Endothelial cell of umbilical vein (primary cell): ENCODE data around the gene UBR3. TPM values are rescaled to one million over a fixed set of nuclear protein-coding genes. Genes with fewer than 3 reads are reported as not detected.
A peak's percentile ranks its signal among the peaks of the same experiment; 100 is the strongest.

Experiments
- BruUV-seq: library from RNA; stranded (reverse); fragments of 400-500 nt; replicated peaks from 2 replicates; lab custom pipeline; 2021; lab: Mats Ljungman, UMichigan
- CTCF ChIA-PET: fragments of 300-600, 350-600 bp; sonication (Branson Sonifier 250); formaldehyde crosslinking; loops from one replicate; lab custom pipeline; 2021; ENCODE audit warnings: antibody characterized with exemption, inconsistent platforms; lab: Charles Lee
- POLR2A ChIA-PET: fragments of 300-600, 350-600 bp; sonication (Branson Sonifier 250); formaldehyde crosslinking; loops from one replicate; lab custom pipeline; 2021; ENCODE audit warnings: antibody characterized with exemption, inconsistent platforms; lab: Charles Lee
- DNase-seq: peaks from one replicate; pipeline ENCODE4 v3.0.0-alpha.2; 2011; ENCODE audit warnings: low read depth, low spot score
- FAIRE-seq: peaks from 2 replicates; lab custom pipeline; 2011; peaks lifted over from hg19 to GRCh38; lab: Jason Lieb, UNC
- H2AFZ ChIP-seq: 2 replicates; pipeline ENCODE4 v1.6.0; 2012; ENCODE audit warnings: low read depth, low read length, control low read depth, inconsistent platforms
- H3K27ac ChIP-seq: 2 replicates; pipeline ENCODE4 v1.5.1; 2011; ENCODE audit warnings: low read depth, mild to moderate bottlenecking, control low read depth, low read length, moderate library complexity; ENCODE audit not compliant: insufficient read depth
- H3K27me3 ChIP-seq, 2 experiments: 2 replicates each; pipeline versions ENCODE4 v1.6.0 to v1.6.1; 2011; ENCODE audit warnings: low read length in 2 of 2, mixed read lengths in 1 of 2; ENCODE audit not compliant: control insufficient read depth in 2 of 2, insufficient read depth in 2 of 2
- H3K36me3 ChIP-seq, 2 experiments: 2 replicates in 1 of 2; 3 replicates in 1 of 2; pipeline ENCODE4 v1.5.1; 2011; ENCODE audit warnings: low read length in 2 of 2, mild to moderate bottlenecking in 1 of 2, moderate library complexity in 1 of 2; ENCODE audit not compliant: control insufficient read depth in 2 of 2, insufficient read depth in 2 of 2; ENCODE audit errors: extremely low read depth in 1 of 2
- H3K4me1 ChIP-seq: 3 replicates; pipeline ENCODE4 v1.5.1; 2011; ENCODE audit warnings: mild to moderate bottlenecking, low read length; ENCODE audit not compliant: control insufficient read depth, insufficient read depth; ENCODE audit errors: extremely low read depth
- H3K4me2 ChIP-seq: 2 replicates; pipeline ENCODE4 v1.6.1; 2011; ENCODE audit warnings: low read length, control low read depth, mixed read lengths; ENCODE audit not compliant: insufficient read depth
- H3K4me3 ChIP-seq, 3 experiments: fragments of 200-600 bp in 1 of 3; sonication (generic), shearing (Covaris generic) in 1 of 3; replicated peaks in 1 of 3; 2 replicates each; pipeline ENCODE4 v1.5.1; 2011 to 2016; ENCODE audit warnings: control low read depth in 3 of 3, low read length in 3 of 3, mild to moderate bottlenecking in 2 of 3, inconsistent platforms in 1 of 3, low read depth in 1 of 3, moderate library complexity in 1 of 3; ENCODE audit not compliant: insufficient read depth in 1 of 3
- H3K79me2 ChIP-seq: 2 replicates; pipeline ENCODE4 v1.6.0; 2012; ENCODE audit warnings: low read length, inconsistent platforms; ENCODE audit not compliant: control insufficient read depth, insufficient read depth
- H3K9ac ChIP-seq: replicated peaks from 2 replicates; pipeline ENCODE3; 2011; ENCODE audit warnings: low read length, control low read depth; ENCODE audit not compliant: insufficient read depth; ENCODE audit errors: extremely low read depth
- H3K9me1 ChIP-seq: replicated peaks from 3 replicates; pipeline ENCODE4 v1.6.0; 2011; ENCODE audit warnings: mild to moderate bottlenecking, low read length; ENCODE audit not compliant: control insufficient read depth, insufficient read depth; ENCODE audit errors: extremely low read depth
- H3K9me3 ChIP-seq: replicated peaks from 2 replicates; pipeline ENCODE4 v1.5.1; 2012; ENCODE audit warnings: low read length, inconsistent platforms; ENCODE audit not compliant: control insufficient read depth, insufficient read depth
- H4K20me1 ChIP-seq: replicated peaks from 2 replicates; pipeline ENCODE3; 2011; ENCODE audit warnings: mild to moderate bottlenecking, low read length; ENCODE audit not compliant: control insufficient read depth, insufficient read depth; ENCODE audit errors: extremely low read depth
- EZH2 ChIP-seq: IDR thresholded peaks from 2 replicates; pipeline ENCODE4 v1.6.1; 2012; ENCODE audit warnings: borderline replicate concordance, low read depth, mild to moderate bottlenecking, moderate library complexity, low read length, inconsistent platforms; ENCODE audit not compliant: severe bottlenecking
- FOS ChIP-seq: IDR thresholded peaks from 2 replicates; pipeline ENCODE4 v1.6.1; 2011; ENCODE audit warnings: mild to moderate bottlenecking, low read length, moderate library complexity, borderline replicate concordance; ENCODE audit not compliant: insufficient read depth
- GATA2 ChIP-seq: IDR thresholded peaks from 2 replicates; pipeline ENCODE4 v1.7.0; 2011; ENCODE audit warnings: low read depth, mild to moderate bottlenecking, moderate library complexity, mixed read lengths, low read length; ENCODE audit not compliant: insufficient read length, insufficient read depth
- JUN ChIP-seq: IDR thresholded peaks from 2 replicates; pipeline ENCODE4 v1.6.1; 2011; ENCODE audit warnings: borderline replicate concordance, low read depth; ENCODE audit not compliant: insufficient read length, insufficient read depth
- MYC ChIP-seq: IDR thresholded peaks from one replicate; pipeline ENCODE4 v1.6.1; 2011; ENCODE audit warnings: mild to moderate bottlenecking, low read depth, low read length
- POLR2A ChIP-seq: IDR thresholded peaks from 2 replicates; pipeline ENCODE4 v1.6.1; 2012; ENCODE audit warnings: low read depth, mild to moderate bottlenecking, control low read depth, low read length
- POLR2AphosphoS5 ChIP-seq: IDR thresholded peaks from 2 replicates; pipeline ENCODE4 v1.6.1; 2012; ENCODE audit warnings: low read depth, mild to moderate bottlenecking, control low read depth, low read length, moderate library complexity; ENCODE audit not compliant: insufficient read depth
- dilution Hi-C: fragments of 300-500 bp; cut with MboI; formaldehyde crosslinking; loops from one replicate; pipeline ENCODE4 v1.15.0; 2019; ENCODE audit warnings: low sequenced_read_pairs; ENCODE audit not compliant: extremely low pct_ligation_motif_present
- intact Hi-C: fragments of 100-400 bp; cut with micrococcal nuclease; formaldehyde crosslinking; loops from one replicate; pipeline ENCODE4 v1.10.0; 2022
- polyA plus RNA-seq, 4 experiments: library from polyadenylated mRNA; depleted of rRNA in 3 of 4; stranded (reverse) in 3 of 4; unstranded in 1 of 4; fragments of >200 nt; gene quantifications; 2 replicates each; pipeline versions ENCODE4 v1.2.1 to v1.2.3, GENCODE V29; 2011 to 2012; ENCODE audit warnings: missing spikeins in 1 of 4
- total RNA-seq: library from RNA; stranded (reverse); gene quantifications from 2 replicates; pipeline ENCODE4 v1.2.3, GENCODE V29; 2021
- TF ChIP-seq, protein P1 (sequence below): IDR thresholded peaks from 2 replicates; pipeline ENCODE4 v1.6.1; 2011; ENCODE audit not compliant: insufficient read depth, insufficient read length
- TF ChIP-seq, protein P2 (sequence below), 2 donors: IDR thresholded peaks; 1 replicate in 1 of 2; 2 replicates in 1 of 2; pipeline ENCODE4 v1.5.1; 2011; ENCODE audit warnings: low read length in 2 of 2, mild to moderate bottlenecking in 2 of 2, moderate library complexity in 2 of 2, control low read depth in 1 of 2, inconsistent platforms in 1 of 2, low read depth in 1 of 2; ENCODE audit not compliant: insufficient read depth in 1 of 2; ENCODE audit errors: extremely low read depth in 1 of 2

UBR3 gene
- total and polyA plus RNA-seq, 2 donors (not counting 3 experiments of a cell fraction or from before 2014, with no cell fraction given): 5.3 to 27.5 TPM

DNA sequence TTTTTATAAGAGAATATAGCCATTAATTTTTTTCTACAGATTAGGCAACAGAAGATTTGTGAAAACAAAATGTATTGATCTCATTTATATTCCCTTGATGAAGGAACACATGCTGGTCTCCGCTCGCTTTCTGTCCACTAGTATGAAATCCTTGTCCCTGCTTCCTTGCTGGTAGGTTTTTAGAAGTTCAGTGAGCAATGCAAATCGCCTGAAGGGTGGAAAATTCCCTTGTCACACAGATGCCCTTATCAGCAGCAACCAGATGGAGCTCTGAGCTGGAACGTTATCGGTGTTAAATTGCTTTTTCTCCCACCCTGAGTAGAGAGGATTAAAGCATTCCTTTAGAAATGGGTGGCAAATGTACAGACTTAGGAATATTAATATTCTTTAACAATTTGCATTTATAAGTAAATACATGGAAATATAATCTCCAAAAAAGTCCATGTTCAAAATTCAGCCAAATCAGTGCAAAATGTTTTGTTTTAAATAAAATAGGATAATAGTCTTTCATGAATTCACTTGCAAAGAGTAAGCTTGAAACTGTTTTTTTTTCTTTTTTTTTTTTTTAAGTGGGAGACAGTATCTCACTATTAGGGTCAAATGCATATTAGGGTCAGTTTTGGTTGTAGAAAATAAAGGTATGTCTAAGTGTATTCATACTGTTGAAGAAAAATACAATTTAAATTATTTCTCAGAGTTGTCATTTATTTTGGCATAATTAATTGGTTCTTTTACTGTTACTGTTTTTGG, 186.7 kb downstream of the UBR3 start:
- Histone ChIP-seq H3K9me1 (no peaks in the 10 kb centered on the region), H4K20me1 (no peaks in the 10 kb centered on the region), H3K79me2 (no peaks in the 10 kb centered on the region), H3K27ac (no peak overlapping the region), H3K27me3 (no peaks in the 10 kb centered on the region), H3K9me3 (no peaks in the 10 kb centered on the region), H3K9ac (no peak overlapping the region), H3K4me3 (no peak overlapping the region), H3K4me1 (no peaks in the 10 kb centered on the region), H2AFZ (no peak overlapping the region), H3K36me3 (no peaks in the 10 kb centered on the region), H3K4me2 (no peak overlapping the region)
- DNase-seq: peak; percentile 85
- FAIRE-seq: no peak
- ChIA-PET CTCF (interaction anchor here (0.9 kb wide), 1 partner anchor 9 kb away, joined by 3 read pairs; no protein-coding TSS in a partner anchor), POLR2A (no interaction called here)
- TF ChIP-seq, protein P1, sequence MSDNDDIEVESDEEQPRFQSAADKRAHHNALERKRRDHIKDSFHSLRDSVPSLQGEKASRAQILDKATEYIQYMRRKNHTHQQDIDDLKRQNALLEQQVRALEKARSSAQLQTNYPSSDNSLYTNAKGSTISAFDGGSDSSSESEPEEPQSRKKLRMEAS: no peak
- TF ChIP-seq MYC (no peak), JUN (no peak), POLR2AphosphoS5 (no peak), POLR2A (no peak), FOS (no peak), GATA2 (no peak), EZH2 (no peak)
- TF ChIP-seq, protein P2, sequence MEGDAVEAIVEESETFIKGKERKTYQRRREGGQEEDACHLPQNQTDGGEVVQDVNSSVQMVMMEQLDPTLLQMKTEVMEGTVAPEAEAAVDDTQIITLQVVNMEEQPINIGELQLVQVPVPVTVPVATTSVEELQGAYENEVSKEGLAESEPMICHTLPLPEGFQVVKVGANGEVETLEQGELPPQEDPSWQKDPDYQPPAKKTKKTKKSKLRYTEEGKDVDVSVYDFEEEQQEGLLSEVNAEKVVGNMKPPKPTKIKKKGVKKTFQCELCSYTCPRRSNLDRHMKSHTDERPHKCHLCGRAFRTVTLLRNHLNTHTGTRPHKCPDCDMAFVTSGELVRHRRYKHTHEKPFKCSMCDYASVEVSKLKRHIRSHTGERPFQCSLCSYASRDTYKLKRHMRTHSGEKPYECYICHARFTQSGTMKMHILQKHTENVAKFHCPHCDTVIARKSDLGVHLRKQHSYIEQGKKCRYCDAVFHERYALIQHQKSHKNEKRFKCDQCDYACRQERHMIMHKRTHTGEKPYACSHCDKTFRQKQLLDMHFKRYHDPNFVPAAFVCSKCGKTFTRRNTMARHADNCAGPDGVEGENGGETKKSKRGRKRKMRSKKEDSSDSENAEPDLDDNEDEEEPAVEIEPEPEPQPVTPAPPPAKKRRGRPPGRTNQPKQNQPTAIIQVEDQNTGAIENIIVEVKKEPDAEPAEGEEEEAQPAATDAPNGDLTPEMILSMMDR (IDR thresholded peaks at IDR 0.05; ENCODE audit: extremely low read depth in 1 of 2, insufficient read depth in 1 of 2, low read depth in 1 of 2, low read length in 2 of 2): no peak
- dilution Hi-C loops: no loop called here
- BruUV-seq: no TSS peak
- intact Hi-C loops: no loop called here
